Peyer's patch (tissue), 4 donors: ENCODE data around the gene MEF2C. TPM values are rescaled to one million over a fixed set of nuclear protein-coding genes. Genes with fewer than 3 reads are reported as not detected.

Source experiments
- DNase-seq, 3 donors: peaks; one replicate each; pipeline ENCODE4 v3.0.0-alpha.2; 2017 to 2019
- H3K27ac ChIP-seq, 4 donors: fragments of 200-600 bp; sonication (generic); one replicate each; pipeline ENCODE4 v1.5.1; 2016 to 2019
- H3K27me3 ChIP-seq, 2 donors: fragments of 200-600 bp; sonication (generic); one replicate each; pipeline ENCODE4 v1.5.1; 2019
- H3K36me3 ChIP-seq, 3 donors: fragments of 200-600 bp; sonication (generic); one replicate each; pipeline ENCODE4 v1.5.1; 2016 to 2019
- H3K4me1 ChIP-seq, 4 donors: fragments of 200-600 bp; sonication (generic); one replicate each; pipeline ENCODE4 v1.5.1; 2016 to 2019
- H3K4me3 ChIP-seq, 4 donors: fragments of 200-600 bp; sonication (generic); 1 replicate in 3 of 4; 2 replicates in 1 of 4; pipeline ENCODE4 v1.5.1; 2016 to 2019; ENCODE audit warnings: mild to moderate bottlenecking in 1 of 4
- H3K9me3 ChIP-seq, 4 donors: fragments of 200-600 bp; sonication (generic); one replicate each; pipeline ENCODE4 v1.5.1; 2016 to 2019; ENCODE audit warnings: mild to moderate bottlenecking in 1 of 4
- CTCF ChIP-seq, 6 experiments: fragments of 450-650 bp in 4 of 6; fragments of 200-600 bp in 2 of 6; sonication (generic) in 1 of 6; IDR thresholded peaks; one replicate each; pipeline ENCODE4 v1.5.1; 2017 to 2019; ENCODE audit warnings: antibody characterized with exemption in 6 of 6, mild to moderate bottlenecking in 3 of 6, moderate library complexity in 1 of 6
- POLR2A ChIP-seq, 2 donors: fragments of 450-650 bp; IDR thresholded peaks; one replicate each; pipeline ENCODE4 v1.5.1; 2017; ENCODE audit warnings: antibody characterized with exemption in 2 of 2, mild to moderate bottlenecking in 2 of 2, moderate library complexity in 2 of 2
- total RNA-seq, 4 donors: library from RNA; depleted of rRNA; stranded (reverse); fragments of >200 nt; gene quantifications; one replicate each; pipeline ENCODE4 v1.1.0, GENCODE V29; 2016

Gene MEF2C
- total RNA-seq, 4 donors from 2014 or later = 5.4 to 137 (median 14.4) TPM

- peak overlapping the region; percentile 38 to 89 (median 70) for H3K27ac ChIP-seq
- peak overlapping the region in 1 of 4 donors; percentile 16 for H3K4me3 ChIP-seq
- no peaks in the 10 kb centered on the region for H3K36me3 ChIP-seq
- H3K4me1 ChIP-seq = no peaks in the 10 kb centered on the region
- no peak for DNase-seq
- no peak for TF ChIP-seq POLR2A (IDR thresholded peaks at IDR 0.05)
- TF ChIP-seq CTCF (IDR thresholded peaks at IDR 0.05) = no peak
- H3K9me3 ChIP-seq = no peaks in the 10 kb centered on the region
- no peaks in the 10 kb centered on the region for H3K27me3 ChIP-seq
These were observed 3.3 kb upstream of the MEF2C start for GRCh38 chr5:88886252-88886651.

GRCh38 chr5:88885002-88885401 lies 2.0 kb upstream of the MEF2C start:
- H3K27me3 ChIP-seq = no peaks in the 10 kb centered on the region
- no peaks in the 10 kb centered on the region for H3K4me1 ChIP-seq
- TF ChIP-seq CTCF (IDR thresholded peaks at IDR 0.05) = no peak
- TF ChIP-seq POLR2A (IDR thresholded peaks at IDR 0.05) = no peak
- DNase-seq = no peak
- no peak overlapping the region for H3K4me3 ChIP-seq
- no peaks in the 10 kb centered on the region for H3K9me3 ChIP-seq
- peak overlapping the region in 3 of 4 donors; percentile 76 to 89 (median 83) for H3K27ac ChIP-seq
- H3K36me3 ChIP-seq = no peaks in the 10 kb centered on the region

GRCh38 chr5:88884608-88884877 lies 1.6 kb upstream of the MEF2C start:
- no peak for TF ChIP-seq POLR2A (IDR thresholded peaks at IDR 0.05)
- no peak for TF ChIP-seq CTCF (IDR thresholded peaks at IDR 0.05)
- DNase-seq = no peak
- Histone ChIP-seq H3K4me1 (no peaks in the 10 kb centered on the region), H3K36me3 (no peaks in the 10 kb centered on the region), H3K27me3 (no peaks in the 10 kb centered on the region), H3K27ac (peak overlapping the region; percentile 76 to 89 (median 84)), H3K9me3 (no peaks in the 10 kb centered on the region), H3K4me3 (peak overlapping the region; percentile 44 to 60 (median 56))

GRCh38 chr5:88883836-88884607 lies 1.0 kb upstream of the MEF2C start:
- TF ChIP-seq POLR2A (IDR thresholded peaks at IDR 0.05) = peak in 1 of 2 donors; percentile 13
- TF ChIP-seq CTCF (IDR thresholded peaks at IDR 0.05) = peak in 1 of 6 experiments; percentile 3
- DNase-seq = peak; percentile 54 to 74 (median 60)

GRCh38 chr5:88882276-88883038 lies 527 bp downstream of the MEF2C start:
- H3K9me3 ChIP-seq = no peaks in the 10 kb centered on the region
- TF ChIP-seq POLR2A (IDR thresholded peaks at IDR 0.05) (no peak), CTCF (IDR thresholded peaks at IDR 0.05) (no peak)
- H3K4me1 ChIP-seq = no peaks in the 10 kb centered on the region
- no peak for DNase-seq
- no peaks in the 10 kb centered on the region for H3K27me3 ChIP-seq
- peak overlapping the region; percentile 76 to 89 (median 84) for H3K27ac ChIP-seq
- peak overlapping the region; percentile 44 to 60 (median 56) for H3K4me3 ChIP-seq
- H3K36me3 ChIP-seq = no peaks in the 10 kb centered on the region

More at GRCh38 chr5:88883836-88884607, 1.0 kb upstream of the MEF2C start:
- peak overlapping the region; percentile 44 to 60 (median 56) for H3K4me3 ChIP-seq
- no peaks in the 10 kb centered on the region for H3K9me3 ChIP-seq
- peak overlapping the region; percentile 76 to 89 (median 84) for H3K27ac ChIP-seq
- no peaks in the 10 kb centered on the region for H3K27me3 ChIP-seq
- H3K36me3 ChIP-seq = no peaks in the 10 kb centered on the region
- H3K4me1 ChIP-seq = no peaks in the 10 kb centered on the region
